ENCODE results near the gene EVI5L.

EVI5L gene

DNA sequence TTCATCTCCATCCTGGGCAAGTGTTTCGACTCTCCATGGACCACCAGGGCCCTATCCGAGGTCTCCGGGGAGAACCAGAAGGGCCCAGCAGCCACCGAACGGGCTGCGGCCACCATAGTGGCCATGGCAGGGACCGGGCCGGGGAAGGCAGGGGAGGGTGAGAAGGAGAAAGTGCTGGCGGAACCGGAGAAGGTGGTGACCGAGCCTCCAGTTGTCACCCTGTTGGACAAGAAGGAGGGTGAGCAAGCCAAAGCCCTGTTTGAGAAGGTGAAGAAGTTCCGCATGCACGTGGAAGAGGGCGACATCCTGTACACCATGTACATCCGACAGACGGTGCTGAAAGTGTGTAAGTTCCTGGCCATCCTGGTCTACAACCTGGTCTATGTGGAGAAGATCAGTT is 68.9 kb downstream of the EVI5L start:
- DNase-seq (ENCODE audit: low read depth): no peak

DNA sequence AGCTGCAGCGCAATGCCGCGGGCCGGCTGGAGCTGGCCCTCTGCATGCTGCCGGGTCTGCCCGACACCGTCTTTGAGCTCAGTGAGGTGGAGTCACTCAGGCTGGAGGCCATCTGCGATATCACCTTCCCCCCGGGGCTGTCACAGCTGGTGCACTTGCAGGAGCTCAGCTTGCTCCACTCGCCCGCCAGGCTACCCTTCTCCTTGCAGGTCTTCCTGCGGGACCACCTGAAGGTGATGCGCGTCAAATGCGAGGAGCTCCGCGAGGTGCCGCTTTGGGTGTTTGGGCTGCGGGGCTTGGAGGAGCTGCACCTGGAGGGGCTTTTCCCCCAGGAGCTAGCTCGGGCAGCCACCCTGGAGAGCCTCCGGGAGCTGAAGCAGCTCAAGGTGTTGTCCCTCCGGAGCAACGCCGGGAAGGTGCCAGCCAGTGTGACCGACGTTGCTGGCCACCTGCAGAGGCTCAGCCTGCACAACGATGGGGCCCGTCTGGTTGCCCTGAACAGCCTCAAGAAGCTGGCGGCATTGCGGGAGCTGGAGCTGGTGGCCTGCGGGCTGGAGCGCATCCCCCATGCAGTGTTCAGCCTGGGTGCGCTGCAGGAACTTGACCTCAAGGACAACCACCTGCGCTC is 69.8 kb downstream of the EVI5L start:
- DNase-seq (ENCODE audit: low read depth): no peak

DNA sequence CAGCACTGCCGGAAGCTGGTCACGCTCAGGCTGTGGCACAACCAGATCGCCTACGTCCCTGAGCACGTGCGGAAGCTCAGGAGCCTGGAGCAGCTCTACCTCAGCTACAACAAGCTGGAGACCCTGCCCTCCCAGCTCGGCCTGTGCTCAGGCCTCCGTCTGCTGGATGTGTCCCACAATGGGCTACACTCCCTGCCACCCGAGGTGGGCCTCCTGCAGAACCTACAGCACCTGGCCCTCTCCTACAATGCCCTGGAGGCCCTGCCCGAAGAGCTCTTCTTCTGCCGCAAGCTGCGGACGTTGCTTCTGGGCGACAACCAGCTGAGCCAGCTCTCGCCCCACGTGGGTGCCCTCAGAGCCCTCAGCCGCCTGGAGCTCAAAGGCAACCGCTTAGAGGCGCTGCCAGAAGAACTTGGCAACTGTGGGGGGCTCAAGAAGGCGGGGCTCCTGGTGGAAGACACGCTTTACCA is 70.4 kb downstream of the EVI5L start:
- no peak for DNase-seq (ENCODE audit: low read depth)

DNA sequence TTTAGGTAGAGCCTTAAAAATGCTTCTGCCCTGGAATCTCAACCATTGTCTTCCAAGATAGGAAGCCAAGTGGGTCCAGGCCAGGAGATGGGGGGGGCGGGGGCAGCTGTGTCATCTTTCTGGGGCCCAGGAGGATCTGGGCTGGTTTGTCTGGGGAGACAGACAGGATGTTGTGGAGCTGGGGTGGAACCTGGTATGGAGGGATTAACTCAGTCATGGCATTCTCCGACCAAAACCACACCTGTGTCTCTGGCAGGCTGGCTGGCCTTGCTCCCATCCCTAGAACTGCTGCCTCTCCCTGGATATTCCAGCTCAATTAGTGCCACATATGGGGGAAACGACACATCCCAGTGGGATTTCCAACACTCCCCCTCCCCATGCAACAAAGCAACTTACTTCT is 70.9 kb downstream of the EVI5L start:
- no peak for DNase-seq (ENCODE audit: low read depth)

DNA sequence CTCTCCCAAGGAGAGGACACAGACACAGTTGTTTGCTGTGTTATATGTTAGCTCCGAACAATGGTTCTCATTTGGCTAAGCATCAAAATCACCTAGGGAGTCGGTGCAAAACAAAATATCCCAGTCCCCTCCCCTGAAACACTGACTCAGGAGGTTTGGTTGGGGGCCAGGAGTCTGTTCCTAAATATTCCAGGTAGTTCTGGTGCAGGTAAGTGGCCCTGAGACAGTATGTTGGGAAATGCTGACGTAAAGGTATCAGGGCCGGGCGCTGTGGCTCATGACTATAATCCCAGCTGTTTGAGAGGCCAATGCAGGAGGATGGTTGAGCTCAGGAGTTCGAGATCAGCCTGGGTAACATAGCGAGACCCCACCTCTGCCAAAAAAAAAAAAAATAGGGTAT is 71.3 kb downstream of the EVI5L start:
- no peak for DNase-seq (ENCODE audit: low read depth)

DNA sequence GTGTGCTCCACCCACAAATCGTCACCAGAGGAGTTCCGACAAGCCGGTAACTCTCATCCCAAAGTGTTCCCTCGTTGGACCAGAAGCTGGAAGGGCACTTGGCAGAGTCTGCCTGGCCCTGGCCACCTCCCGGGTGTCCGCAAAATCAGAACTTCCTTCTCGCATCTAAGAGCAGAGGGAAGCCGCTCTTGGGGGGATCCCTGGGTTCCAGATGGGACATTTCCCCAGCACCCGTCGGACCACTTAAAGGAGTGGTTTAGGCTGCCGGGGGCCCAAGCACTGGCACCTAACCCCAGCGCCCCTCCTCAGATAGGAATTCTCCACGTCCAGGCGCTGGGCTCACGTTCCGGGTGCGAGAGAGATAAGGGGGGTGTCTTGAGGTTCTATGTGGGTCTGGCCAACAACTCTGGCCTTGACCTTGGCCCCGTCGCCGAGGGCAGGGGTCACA is 72.8 kb downstream of the EVI5L start:
- no peak for DNase-seq (ENCODE audit: low read depth)

DNA sequence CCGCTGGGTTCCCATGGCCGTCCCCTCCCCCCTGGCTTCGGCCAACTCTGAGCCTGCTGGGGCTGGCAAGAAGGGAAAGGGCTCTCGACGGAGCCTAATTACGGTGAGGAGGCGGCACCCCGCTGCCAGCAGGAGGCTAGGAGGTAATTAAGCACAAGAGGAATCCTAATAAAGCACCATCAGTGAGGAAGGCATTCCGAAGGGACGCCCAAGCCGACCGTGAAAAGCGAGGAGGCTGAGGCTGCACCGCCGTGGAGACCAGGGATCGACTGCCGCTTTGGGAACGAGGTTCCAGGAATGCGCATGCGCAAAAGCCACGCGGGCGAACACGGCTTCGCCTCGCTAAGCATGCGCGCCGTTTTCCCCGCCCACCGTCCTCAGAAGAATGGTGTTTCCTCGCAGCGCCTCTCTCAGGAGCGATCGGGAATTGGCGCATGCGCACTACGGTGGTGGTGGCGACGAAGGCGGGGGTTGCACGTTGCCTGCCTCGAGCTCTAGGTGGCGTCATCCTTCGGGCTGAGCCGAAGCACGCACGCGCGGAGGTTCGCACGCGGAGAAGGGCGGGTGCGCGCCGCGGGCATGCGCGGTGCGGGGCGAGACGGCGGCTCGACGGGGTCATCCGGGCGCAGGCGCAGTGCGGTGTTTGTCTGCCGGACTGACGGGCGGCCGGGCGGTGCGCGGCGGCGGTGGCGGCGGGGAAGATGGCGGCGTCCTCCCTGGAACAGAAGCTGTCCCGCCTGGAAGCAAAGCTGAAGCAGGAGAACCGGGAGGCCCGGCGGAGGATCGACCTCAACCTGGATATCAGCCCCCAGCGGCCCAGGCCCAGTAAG is 73.4 kb downstream of the EVI5L start, which contains the start of gene MAP2K7:
Gene MAP2K7, plus strand, starts transcription at position 634 of the 830 bp plus-strand sequence. Its CDS starts 68 bp downstream, at position 702.
- peak; percentile 100 for DNase-seq (ENCODE audit: low read depth)

DNA sequence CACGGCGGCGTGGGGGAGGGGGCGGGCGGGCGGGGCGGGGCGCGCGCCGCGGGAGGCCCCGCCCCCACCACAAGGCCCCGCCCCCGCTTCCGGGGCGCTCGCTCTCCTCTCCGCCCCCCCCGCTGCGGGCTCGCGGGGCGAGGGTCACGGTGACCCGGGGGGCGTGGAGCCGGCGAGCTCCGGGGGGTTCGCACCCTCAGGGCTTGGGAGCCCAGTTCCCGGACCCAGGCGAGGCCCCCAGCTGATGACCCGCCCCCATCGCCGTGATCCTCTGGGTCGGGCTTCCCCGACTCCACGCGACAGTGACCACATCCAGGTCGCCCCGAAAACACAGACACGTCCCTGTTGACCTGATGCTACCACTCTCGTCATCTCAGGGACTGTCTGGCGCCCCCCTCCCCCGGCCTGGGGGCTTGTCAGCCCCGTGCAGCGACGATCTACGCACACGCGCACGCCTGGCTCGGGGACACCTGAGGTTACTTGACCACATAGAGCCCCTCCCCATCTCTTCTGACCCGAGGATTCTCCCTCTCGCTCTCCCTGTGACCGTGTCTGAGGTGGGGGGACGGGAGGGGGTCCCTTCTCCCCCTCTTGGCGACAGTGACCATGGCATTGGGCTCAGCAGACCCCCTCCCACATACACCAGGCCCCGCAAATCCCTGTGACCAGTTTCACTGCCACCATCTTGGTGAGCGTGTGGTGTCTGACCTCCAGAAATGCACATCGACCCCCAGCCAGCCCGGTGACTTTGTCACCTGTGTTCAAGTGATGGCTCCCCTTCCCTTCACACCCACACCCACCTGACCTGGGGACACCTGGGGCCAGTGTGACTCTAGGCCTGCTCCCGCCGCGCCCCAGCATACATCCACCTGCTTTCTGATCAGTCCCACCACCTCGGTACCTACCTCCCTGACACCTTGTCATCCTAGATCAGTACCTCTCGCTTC is 74.3 kb downstream of the EVI5L start:
- no peak for DNase-seq (ENCODE audit: low read depth)

DNA sequence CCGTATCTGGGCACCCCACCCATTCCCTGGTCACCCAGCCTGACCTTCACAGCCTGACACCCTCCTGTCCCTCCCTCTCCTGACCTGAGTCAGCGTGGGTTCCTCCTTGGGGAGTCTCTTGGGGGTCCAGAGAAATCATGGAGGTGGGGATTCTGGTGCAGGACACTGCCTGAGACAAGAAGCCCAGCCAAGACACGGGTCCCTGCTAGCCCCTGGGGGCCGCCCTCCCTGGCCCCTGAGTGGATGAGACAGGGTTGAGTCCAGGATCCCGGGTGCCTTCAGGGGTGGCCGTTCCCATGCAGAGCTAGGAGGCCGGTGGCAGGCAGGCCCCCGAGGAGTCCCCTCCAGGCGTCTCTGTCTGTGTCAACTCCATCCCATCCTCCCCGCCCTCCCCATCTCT is 75.2 kb downstream of the EVI5L start:
- no peak for DNase-seq (ENCODE audit: low read depth)

DNA sequence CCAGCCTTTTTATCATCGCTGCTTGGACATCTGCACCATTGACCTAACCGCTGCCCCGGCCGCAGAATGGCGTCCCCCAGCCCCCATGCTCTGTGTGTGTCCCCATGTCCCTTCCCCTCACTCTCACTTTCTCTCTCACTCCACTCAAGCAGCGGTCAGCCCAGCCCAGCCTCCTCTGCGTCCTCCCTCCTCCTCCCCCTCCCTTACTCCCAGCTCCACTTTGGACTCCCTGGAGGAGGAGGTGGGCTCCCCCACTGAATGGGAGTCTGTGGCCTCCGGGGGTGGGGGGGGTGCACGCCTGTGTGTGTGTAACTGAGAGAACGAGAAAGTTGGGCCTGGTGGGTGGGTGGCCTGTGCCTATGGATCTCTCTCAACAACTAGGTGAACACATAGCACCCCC is 75.8 kb downstream of the EVI5L start:
- no peak for DNase-seq (ENCODE audit: low read depth)

DNA sequence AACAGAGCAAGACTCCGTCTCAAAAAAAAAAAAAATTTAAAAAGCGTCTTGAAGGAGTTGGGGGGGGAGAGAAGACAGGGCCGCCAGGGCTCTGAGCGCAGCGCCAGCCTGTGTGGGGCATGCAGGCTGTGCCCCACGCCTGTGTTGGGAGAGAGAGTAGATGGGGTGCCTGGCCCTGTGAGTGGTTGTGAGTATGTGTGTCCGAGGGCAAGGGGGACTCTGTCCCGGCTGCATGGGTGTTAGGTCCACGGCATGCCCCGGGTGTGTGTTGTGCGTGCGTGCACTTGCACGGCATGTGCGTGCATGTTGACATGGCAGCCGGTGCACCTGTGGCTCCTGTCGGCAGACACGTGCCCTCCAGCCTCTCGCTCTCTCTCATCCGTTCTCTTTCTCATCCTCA is 77.1 kb downstream of the EVI5L start:
- DNase-seq (ENCODE audit: low read depth): no peak

DNA sequence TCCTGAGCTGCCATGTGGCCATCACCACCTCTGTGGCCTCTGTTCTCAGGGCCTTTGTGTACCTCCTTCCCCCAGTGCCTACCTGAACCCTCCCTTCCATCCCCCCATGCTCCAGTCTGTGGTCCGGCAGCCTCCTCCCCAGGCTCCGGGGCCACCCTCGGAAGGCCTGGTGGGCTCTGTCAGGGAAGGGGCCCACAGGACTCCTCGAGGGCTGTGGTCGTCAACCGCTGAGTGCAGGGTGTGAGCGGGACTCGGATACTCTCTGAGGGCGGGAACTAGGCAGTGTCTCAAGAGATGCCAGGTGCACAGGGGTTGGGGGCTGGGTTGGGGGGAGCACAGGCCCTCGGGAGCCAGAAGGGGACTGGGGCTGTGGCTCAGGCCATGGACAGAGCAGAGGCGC is 77.5 kb downstream of the EVI5L start:
- DNase-seq (ENCODE audit: low read depth): no peak

DNA sequence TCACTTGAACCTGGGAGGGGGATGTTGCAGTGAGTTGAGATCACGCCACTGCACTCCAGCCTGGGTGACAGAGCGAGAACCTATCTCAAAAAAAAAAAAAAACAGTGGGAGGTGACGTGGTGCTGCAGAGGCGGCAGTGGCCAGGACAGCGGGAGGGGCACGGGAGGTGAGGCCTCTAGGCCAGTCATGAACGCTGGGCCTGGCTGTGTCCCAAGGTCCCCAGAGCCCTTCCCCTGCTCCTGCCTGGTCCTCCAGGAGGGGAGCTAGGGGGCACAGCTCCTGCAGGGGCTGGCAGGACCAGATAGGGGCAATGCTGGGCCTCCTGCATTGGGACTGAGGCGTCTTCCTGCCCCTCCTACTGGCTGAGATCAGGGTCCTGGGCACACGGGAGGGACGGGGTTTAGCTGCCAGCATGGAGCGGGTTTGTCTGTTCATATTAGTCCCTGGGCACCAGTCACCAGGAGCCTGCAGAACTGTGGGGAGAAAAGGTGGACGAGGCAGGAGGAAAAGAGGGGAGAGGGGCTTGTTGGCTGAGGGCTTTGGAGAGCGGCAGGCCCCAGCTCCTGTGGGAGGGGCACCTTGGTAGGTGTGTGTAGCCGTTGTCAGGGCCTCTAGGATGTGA is 78.2 kb downstream of the EVI5L start:
- no peak for DNase-seq (ENCODE audit: low read depth)

DNA sequence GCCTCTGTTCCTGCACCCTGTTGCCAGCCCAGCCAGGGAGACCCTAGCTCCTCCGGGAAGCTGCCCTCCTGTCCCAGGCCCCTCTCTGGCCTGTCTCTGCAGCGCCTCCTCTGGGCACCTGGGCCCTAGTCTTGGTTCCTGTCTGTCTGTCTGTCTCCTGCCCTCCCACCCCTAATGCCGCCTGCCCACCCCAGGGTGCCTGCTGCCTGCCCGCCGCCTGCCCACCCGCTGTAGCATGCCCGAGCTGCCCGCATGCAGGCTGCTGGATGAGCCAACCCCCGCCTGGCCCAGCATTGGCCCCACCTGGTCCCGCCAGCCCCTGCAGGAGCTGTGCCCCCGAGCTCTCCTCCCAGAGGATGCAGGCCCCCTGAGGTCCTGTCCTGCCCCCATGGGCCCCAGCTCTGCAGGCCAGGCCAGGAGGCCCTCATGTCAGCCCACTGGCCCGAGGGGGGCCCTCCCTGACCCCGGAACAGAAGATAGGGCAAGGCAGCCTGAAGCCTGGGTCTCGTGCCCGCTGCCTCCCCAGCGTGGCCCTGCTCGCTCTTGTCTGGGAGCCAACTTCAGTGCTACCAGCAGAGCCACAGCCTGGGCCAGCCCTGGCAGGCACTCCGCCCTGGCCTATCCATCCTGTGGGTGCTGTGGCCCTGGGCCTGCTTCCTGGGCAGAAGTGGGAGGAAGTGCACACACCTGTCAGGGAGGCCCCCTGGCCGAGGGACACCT is 78.9 kb downstream of the EVI5L start:
- DNase-seq (ENCODE audit: low read depth): no peak

DNA sequence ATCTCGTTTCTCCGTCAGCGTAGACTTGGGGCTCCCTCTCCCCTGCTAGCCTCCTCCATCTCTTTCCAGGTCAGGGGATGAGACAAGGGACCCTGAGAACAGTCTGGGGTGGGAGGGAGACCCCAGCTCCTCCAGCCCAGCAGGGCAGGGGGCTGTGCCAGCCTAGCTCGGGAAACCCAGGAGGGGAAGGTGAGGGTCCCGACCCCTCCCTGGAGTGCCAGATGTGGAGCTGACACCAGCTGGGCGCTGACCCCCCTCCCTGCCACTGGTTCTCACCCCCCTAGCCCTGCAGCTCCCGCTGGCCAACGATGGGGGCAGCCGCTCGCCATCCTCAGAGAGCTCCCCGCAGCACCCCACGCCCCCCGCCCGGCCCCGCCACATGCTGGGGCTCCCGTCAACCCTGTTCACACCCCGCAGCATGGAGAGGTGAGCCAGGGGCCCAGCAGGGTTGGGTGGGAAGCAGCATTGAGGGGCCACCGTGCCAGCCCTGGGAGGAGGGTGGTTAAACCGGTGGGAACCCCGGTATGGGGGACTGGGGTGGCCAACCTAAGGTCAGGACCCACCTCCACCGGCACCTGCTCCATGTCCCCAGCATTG is 79.6 kb downstream of the EVI5L start:
- DNase-seq (ENCODE audit: low read depth): no peak

DNA sequence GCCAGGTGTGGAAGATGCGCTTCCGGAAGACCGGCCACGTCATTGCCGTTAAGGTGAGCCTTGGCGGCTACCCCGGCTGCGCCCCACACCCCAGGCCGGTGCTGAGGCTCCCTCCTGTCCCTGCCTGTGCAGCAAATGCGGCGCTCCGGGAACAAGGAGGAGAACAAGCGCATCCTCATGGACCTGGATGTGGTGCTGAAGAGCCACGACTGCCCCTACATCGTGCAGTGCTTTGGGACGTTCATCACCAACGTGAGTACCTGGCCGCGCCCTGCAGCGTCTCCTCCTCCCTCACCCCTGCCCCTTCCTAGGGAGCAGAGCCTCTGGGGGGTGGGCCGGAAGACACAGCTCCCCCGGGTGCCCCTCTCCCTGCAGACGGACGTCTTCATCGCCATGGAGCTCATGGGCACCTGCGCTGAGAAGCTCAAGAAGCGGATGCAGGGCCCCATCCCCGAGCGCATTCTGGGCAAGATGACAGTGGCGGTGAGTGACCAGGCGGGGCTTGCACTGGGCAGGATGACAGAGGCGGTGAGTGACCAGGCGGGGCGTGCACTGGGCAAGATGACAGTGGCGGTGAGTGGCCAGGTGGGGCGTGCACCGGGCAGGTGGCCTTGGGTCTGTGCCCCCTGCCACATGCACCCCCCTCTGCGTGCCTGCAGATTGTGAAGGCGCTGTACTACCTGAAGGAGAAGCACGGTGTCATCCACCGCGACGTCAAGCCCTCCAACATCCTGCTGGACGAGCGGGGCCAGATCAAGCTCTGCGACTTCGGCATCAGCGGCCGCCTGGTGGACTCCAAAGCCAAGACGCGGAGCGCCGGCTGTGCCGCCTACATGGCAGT is 80.5 kb downstream of the EVI5L start:
- DNase-seq (ENCODE audit: low read depth): no peak

DNA sequence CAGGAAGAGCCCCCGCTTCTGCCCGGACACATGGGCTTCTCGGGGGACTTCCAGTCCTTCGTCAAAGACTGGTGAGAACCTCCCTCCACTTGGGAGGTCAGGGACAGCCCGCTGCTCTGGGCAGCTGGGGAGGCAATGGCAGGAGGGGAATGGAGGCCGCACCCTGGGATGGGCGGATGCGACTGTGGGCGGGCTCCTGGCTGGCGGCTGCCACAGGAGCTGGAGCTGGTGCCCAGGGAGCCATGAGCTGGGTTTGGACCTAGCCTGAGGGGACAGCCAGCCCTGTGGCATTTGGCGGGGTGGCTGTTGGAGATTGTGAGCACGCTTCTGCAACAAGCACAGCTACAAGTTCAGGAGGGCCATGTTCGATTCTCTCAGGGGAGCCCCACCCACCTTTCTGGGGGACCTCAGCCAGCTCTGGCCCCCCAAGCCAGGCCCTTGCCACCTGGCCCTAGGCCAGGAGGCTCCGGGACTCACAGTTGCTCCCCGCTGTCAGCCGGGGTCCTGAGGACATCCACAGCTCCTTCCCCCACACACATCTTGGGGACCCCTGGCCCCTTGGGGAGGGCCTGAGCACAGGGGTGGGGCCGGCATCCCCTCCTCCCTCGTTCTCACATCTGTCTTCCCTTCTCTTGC is 81.6 kb downstream of the EVI5L start:
- DNase-seq (ENCODE audit: low read depth): no peak

DNA sequence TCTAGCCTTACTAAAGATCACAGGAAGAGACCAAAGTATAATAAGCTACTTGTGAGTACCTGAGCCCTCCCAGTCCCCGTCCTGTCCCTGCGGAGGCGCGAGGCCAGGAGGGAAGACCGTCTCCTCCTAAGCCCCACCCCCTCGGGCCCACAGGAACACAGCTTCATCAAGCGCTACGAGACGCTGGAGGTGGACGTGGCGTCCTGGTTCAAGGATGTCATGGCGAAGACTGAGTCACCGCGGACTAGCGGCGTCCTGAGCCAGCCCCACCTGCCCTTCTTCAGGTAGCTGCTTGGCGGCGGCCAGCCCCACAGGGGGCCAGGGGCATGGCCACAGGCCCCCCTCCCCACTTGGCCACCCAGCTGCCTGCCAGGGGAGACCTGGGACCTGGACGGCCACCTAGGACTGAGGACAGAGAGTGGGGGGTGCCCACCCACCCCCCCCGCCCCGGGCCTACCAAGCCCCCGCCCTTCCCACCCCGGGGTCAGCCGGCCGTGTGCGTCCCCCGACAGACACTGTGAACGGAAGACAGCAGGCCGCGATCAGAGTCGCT is 82.2 kb downstream of the EVI5L start:
- no peak for DNase-seq (ENCODE audit: low read depth)
